Uterus (tissue), 4 donors: Measurements from ENCODE around the gene SLC30A3. TPM values are rescaled to one million over a fixed set of nuclear protein-coding genes. Genes with fewer than 3 reads are reported as not detected.

ENCODE experiments used
- DNase-seq, 2 donors: peaks; one replicate each; pipeline ENCODE4 v3.0.0-alpha.2; 2019 to 2020
- H3K27ac ChIP-seq, 2 donors: fragments of 200-600 bp; sonication (generic); 1 replicate in 1 of 2; 2 replicates in 1 of 2; pipeline ENCODE4 v1.5.1; 2016 to 2018
- H3K27me3 ChIP-seq, 2 donors: fragments of 200-600 bp; sonication (generic); one replicate each; pipeline ENCODE4 v1.5.1; 2018 to 2019; ENCODE audit warnings: control low read depth in 1 of 2
- H3K36me3 ChIP-seq, 2 donors: fragments of 200-600 bp; sonication (generic); one replicate each; pipeline ENCODE4 v1.5.1; 2019; ENCODE audit warnings: control low read depth in 1 of 2
- H3K4me1 ChIP-seq, 2 donors: fragments of 200-600 bp; sonication (generic); one replicate each; pipeline ENCODE4 v1.5.1; 2018 to 2019; ENCODE audit warnings: control low read depth in 1 of 2
- H3K4me3 ChIP-seq, 2 donors: fragments of 200-600 bp; sonication (generic); 1 replicate in 1 of 2; 2 replicates in 1 of 2; pipeline ENCODE4 v1.5.1; 2018 to 2019; ENCODE audit warnings: mild to moderate bottlenecking in 1 of 2
- H3K9me3 ChIP-seq, 2 donors: fragments of 200-600 bp; sonication (generic); one replicate each; pipeline ENCODE4 v1.5.1; 2019; ENCODE audit warnings: control low read depth in 1 of 2
- POLR2A ChIP-seq, 2 donors: fragments of 450-650 bp; IDR thresholded peaks; one replicate each; pipeline ENCODE4 v1.6.1; 2016; ENCODE audit warnings: antibody characterized with exemption in 2 of 2, mild to moderate bottlenecking in 1 of 2, moderate library complexity in 1 of 2
- intact Hi-C: fragments of 100-400 bp; cut with DNase I; formaldehyde crosslinking; loops from one replicate; pipeline ENCODE4 v1.15.1; 2023; ENCODE audit warnings: low total_unique reads
- total RNA-seq, 4 donors: library from RNA; depleted of rRNA in 3 of 4; stranded (reverse); fragments of >200 nt in 3 of 4; gene quantifications; one replicate each; pipeline versions ENCODE4 v1.1.0 to v1.2.4, GENCODE V29; 2014 to 2023
- TF ChIP-seq, protein P1 (sequence below), 4 experiments: fragments of 200-600 bp in 2 of 4; fragments of 450-650 bp in 2 of 4; sonication (generic) in 2 of 4; IDR thresholded peaks; one replicate each; pipeline ENCODE4 v1.5.1; 2016 to 2019; ENCODE audit warnings: antibody characterized with exemption in 4 of 4, mild to moderate bottlenecking in 2 of 4, moderate library complexity in 1 of 4
- donor health status: DM: yes; HTN: yes; CAD: no.

The SLC30A3 gene
- total RNA-seq, 4 donors from 2014 or later = 0.35 to 2.1 (median 0.88) TPM; not detected in 1

GRCh38 chr2:27217173-27218121 lies 45.4 kb downstream of the SLC30A3 start, which contains the start of gene CAD:
Gene CAD (plus strand): TSS chr2:27217369. CDS start chr2:27217552, 183 bp downstream.
- peaks cover 0 to 7% of the 10 kb centered on the region in 2 donors for H3K4me1 ChIP-seq
- intact Hi-C loops = no loop called here

DNA sequence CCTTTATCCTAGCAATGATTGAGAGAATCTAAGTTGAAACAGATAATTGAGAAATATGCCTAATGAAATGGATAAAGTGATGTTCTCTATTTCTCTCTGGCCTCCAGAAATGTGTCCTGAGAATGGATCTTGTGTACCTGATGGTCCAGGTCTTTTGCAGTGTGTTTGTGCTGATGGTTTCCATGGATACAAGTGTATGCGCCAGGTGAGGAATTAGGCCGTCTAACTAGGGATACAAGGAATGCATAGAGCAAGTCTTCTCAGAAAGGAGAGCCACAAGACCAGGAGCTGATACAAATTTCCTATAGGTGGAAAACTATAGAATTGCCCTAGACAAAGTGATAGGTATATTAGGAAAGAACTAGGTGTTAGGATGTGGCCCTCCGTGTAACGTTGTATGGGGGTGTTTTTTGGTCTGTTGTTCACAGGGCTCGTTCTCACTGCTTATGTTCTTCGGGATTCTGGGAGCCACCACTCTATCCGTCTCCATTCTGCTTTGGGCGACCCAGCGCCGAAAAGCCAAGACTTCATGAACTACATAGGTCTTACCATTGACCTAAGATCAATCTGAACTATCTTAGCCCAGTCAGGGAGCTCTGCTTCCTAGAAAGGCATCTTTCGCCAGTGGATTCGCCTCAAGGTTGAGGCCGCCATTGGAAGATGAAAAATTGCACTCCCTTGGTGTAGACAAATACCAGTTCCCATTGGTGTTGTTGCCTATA lies 46.3 kb downstream of the SLC30A3 start:
- Histone ChIP-seq H3K9me3 (no peaks in the 10 kb centered on the region), H3K4me3 (peak overlapping the region; percentile 58), H3K4me1 (peaks cover 0 to 7% of the 10 kb centered on the region in 2 donors), H3K36me3 (no peaks in the 10 kb centered on the region), H3K27ac (peak overlapping the region; percentile 68 to 69), H3K27me3 (no peaks in the 10 kb centered on the region)
- intact Hi-C loops = no loop called here
- DNase-seq = no peak
- TF ChIP-seq, protein P1, sequence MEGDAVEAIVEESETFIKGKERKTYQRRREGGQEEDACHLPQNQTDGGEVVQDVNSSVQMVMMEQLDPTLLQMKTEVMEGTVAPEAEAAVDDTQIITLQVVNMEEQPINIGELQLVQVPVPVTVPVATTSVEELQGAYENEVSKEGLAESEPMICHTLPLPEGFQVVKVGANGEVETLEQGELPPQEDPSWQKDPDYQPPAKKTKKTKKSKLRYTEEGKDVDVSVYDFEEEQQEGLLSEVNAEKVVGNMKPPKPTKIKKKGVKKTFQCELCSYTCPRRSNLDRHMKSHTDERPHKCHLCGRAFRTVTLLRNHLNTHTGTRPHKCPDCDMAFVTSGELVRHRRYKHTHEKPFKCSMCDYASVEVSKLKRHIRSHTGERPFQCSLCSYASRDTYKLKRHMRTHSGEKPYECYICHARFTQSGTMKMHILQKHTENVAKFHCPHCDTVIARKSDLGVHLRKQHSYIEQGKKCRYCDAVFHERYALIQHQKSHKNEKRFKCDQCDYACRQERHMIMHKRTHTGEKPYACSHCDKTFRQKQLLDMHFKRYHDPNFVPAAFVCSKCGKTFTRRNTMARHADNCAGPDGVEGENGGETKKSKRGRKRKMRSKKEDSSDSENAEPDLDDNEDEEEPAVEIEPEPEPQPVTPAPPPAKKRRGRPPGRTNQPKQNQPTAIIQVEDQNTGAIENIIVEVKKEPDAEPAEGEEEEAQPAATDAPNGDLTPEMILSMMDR (IDR thresholded peaks at IDR 0.05) = no peak
- no peak for TF ChIP-seq POLR2A (IDR thresholded peaks at IDR 0.05)

More at GRCh38 chr2:27217173-27218121, 45.4 kb downstream of the SLC30A3 start, which contains the start of gene CAD:
- Histone ChIP-seq H3K9me3 (no peaks in the 10 kb centered on the region), H3K27me3 (no peaks in the 10 kb centered on the region), H3K4me3 (peak within 1 kb of the TSS; percentile 58), H3K27ac (peak within 1 kb of the TSS; percentile 68 to 69), H3K36me3 (no peaks in the 10 kb centered on the region)
- TF ChIP-seq POLR2A (IDR thresholded peaks at IDR 0.05) = peak in 1 of 2 donors; percentile 24
- TF ChIP-seq, protein P1 (IDR thresholded peaks at IDR 0.05) = peak in 3 of 4 experiments; percentile 42 to 63 (median 47)
- peak; percentile 78 to 88 for DNase-seq

DNA sequence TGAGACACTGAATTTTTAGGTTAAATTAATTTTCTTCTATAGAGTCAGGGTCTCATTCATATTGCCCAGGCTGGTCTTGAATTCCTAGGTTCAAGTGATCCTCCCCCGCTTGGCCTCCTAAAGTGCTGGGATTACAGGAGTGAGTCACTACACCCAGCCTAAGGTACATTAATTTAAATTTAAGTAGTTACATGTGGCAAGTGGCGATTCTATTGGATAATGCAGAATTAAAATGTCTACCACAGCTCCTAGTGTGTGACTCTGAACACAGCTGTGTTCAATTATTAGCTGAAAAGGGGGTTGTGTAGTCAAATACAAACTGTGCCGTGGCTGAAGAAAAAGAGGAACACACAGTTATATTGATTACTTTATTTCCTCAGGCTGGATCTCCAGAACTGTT lies 47.9 kb downstream of the SLC30A3 start:
- Histone ChIP-seq H3K36me3 (no peaks in the 10 kb centered on the region), H3K27ac (no peak overlapping the region), H3K4me3 (no peak overlapping the region), H3K9me3 (no peaks in the 10 kb centered on the region), H3K27me3 (no peaks in the 10 kb centered on the region), H3K4me1 (peaks cover 0 to 11% of the 10 kb centered on the region in 2 donors)
- intact Hi-C loops = no loop called here
- TF ChIP-seq, protein P1 (IDR thresholded peaks at IDR 0.05) = no peak
- no peak for TF ChIP-seq POLR2A (IDR thresholded peaks at IDR 0.05)
- DNase-seq = no peak

DNA sequence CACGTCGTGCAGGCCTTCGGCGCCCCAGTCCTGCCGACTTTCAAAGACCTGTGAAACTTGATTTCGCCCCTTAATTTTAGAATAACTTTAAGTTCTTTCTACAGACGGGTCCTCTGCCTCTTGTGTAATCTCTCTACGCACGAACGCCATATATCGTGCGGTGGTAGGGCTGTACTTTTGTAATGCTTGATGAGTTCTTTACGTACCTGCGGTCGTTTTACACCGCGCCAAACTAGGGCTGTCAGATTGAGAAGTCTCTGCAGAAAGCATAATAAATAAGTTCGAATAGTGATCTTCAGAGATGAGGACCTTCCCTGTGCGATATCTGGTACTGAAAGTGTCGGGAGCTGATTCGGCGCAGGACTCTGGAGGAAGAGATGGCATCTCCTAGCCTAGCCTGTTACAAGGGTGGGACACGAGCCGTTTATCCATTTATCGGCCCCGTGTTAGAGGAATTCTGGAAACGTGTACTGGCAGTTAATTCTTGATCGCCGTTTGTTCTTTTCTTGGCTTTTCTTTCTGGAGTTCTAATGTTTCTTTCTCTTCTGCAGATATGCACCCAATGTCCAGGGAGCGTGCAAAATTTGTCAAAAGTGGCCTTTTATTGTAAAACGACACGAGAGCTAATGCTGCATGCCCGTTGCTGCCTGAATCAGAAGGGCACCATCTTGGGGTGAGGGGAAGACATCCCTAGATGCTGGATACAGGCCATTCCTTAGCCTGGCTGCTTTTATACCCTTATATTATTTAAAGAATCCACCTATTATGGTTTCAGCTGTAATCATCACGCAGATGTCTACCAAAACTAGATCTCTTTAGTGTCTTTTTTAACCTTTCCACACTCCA lies 50.0 kb downstream of the SLC30A3 start:
- peaks cover 0 to 11% of the 10 kb centered on the region in 2 donors for H3K4me1 ChIP-seq
- TF ChIP-seq, protein P1 (IDR thresholded peaks at IDR 0.05) = no peak
- TF ChIP-seq POLR2A (IDR thresholded peaks at IDR 0.05) = no peak
- no peaks in the 10 kb centered on the region for H3K27me3 ChIP-seq
- H3K9me3 ChIP-seq = no peaks in the 10 kb centered on the region
- H3K4me3 ChIP-seq = peak overlapping the region; percentile 72 to 81
- DNase-seq = no peak
- intact Hi-C loops = no loop called here
- H3K36me3 ChIP-seq = no peaks in the 10 kb centered on the region
- peak overlapping the region; percentile 86 to 99 for H3K27ac ChIP-seq
